HCT116 (cell line): Measurements from ENCODE around the gene DYNLT2B.

Experiments used
- ATF3 ChIP-seq: IDR thresholded peaks from 2 replicates; pipeline ENCODE4 v1.6.1; 2012
- CTCF ChIP-seq, 3 experiments: fragments of 200-600 bp in 1 of 3; sonication (generic) in 1 of 3; IDR thresholded peaks in 2 of 3; conservative IDR thresholded peaks in 1 of 3; 2 replicates each; pipeline ENCODE4 v1.5.1; 2012 to 2017; ENCODE audit warnings: low read depth in 2 of 3, low read length in 2 of 3, antibody characterized with exemption in 1 of 3, borderline replicate concordance in 1 of 3, control low read depth in 1 of 3, mild to moderate bottlenecking in 1 of 3, mixed read lengths in 1 of 3, mixed run types in 1 of 3, moderate library complexity in 1 of 3; ENCODE audit not compliant: insufficient read depth in 1 of 3
- EZH2 ChIP-seq: fragments of 200-600 bp; sonication (generic); IDR thresholded peaks from 2 replicates; pipeline ENCODE4 v1.6.1; 2017; ENCODE audit warnings: antibody characterized with exemption, mixed run types
- EZH2phosphoT487 ChIP-seq: fragments of 200-600 bp; IDR thresholded peaks from 2 replicates; pipeline ENCODE4 v1.6.1; 2018; ENCODE audit warnings: antibody characterized with exemption, borderline replicate concordance
- POLR2A ChIP-seq: IDR thresholded peaks from 2 replicates; pipeline ENCODE4 v1.7.0; 2011; ENCODE audit warnings: borderline replicate concordance; ENCODE audit not compliant: insufficient read depth, insufficient read length; ENCODE audit errors: extremely low read depth
- REST ChIP-seq: IDR thresholded peaks from 2 replicates; pipeline ENCODE4 v1.6.1; 2012; ENCODE audit warnings: low read depth

- TF ChIP-seq CTCF (IDR thresholded peaks at IDR 0.05 in 2 of 3, conservative IDR thresholded peaks at IDR 0.05 in 1 of 3; ENCODE audit: borderline replicate concordance in 1 of 3, insufficient read depth in 1 of 3, low read depth in 2 of 3, low read length in 2 of 3) (no peak), POLR2A (no peak), EZH2 (no peak), ATF3 (no peak), EZH2phosphoT487 (no peak), REST (no peak)
Measured at GRCh38 chr3:196315821-196316220, 2.2 kb downstream of the DYNLT2B start.
